GM19240 (cell line): Measurements from ENCODE around the gene LTBP1.
"Not testable (repeated sequence)": the region's sequence is repeated elsewhere in the genome, so short reads cannot be mapped to it uniquely, and the experiment has no call there.

Experiments used
- DNase-seq: peaks from one replicate; pipeline ENCODE4 v3.0.0; 2011; ENCODE audit warnings: low spot score; ENCODE audit not compliant: insufficient read length

Gene LTBP1

DNA sequence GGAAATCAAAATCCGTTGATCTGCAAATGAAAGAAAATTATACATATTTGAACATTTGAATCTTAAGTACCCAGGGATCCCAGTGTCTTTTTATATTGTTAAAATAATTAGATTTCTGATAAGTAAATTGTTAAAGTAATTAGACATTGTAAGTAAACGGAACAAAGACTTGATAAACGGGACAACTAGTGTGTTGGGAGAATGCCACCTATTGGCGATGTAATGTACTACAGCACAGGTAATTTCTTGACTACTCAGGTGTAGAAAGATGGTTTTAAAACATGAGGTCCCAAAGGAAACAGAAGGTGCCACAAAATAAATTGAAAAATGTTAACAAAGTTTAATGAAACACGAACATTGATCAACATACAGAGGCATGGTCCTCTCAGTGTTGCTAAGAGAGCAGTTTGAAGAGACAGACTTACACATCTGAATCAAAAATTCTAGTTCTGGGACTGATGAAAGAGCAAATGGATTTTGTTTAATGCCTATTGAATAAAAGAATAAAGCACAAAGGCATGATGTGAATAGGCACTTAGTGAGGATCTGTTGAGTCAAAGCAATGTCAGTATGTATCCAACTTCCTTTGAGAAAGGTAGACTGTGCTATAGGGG, 426.3 kb downstream of the LTBP1 start:
- DNase-seq: no peak

DNA sequence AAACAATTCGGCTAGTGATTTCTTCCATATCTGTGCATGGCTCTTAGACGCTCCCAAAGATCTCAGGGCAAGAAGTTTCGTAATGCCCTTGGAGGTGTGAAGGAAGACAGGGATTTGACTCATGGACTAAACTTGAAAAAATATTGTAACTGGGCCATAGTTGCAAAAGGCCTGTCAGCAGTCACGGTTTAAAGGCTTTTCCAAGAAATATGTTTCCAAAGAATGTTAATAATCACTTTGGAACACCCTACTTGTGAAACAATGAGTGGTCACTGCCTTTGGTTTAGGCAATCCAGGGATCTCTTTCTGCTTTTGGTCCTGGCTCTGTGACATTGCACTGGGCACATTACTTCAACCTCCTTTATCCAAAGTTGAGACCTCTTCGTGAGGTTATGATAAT, 427.2 kb downstream of the LTBP1 start:
- no peak for DNase-seq

DNA sequence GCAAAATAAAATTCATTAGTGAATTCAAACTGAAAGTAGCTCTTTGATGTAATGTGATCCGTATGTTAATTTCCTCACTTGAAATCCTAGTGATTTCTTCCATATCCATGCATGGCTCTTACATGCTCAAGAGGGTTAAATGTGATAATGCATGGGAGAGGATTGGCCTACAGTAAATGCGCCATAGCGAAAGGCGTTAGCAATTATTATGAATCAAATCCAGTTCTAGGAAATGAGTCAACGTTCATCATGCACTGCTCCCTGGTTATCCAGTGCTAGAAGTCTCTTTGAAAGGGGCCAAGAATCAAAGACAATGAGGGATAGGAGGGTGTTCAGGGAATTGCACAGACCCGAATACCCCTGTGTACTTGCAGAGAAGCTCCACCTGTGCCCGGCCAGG, 428.3 kb downstream of the LTBP1 start:
- DNase-seq: no peak

DNA sequence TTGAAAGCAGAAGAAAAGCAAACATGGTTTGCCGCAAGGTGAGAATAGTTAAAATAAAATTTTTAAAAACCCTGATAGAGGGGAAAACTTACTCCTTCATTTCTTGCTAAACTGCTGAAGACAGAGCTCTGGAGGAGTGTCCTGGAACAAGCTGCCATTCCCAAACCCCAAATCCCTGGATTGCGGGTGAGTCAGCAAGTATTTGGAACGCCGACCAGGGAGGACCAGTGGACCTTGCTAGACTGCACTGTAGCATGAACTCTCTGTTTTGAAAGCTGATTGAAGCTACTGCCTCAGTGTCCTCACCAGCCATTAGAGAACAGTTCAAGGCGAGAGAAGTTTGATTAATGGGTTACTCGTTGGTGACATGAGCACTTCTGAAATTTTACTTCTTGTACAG, 430.3 kb downstream of the LTBP1 start:
- no peak for DNase-seq

DNA sequence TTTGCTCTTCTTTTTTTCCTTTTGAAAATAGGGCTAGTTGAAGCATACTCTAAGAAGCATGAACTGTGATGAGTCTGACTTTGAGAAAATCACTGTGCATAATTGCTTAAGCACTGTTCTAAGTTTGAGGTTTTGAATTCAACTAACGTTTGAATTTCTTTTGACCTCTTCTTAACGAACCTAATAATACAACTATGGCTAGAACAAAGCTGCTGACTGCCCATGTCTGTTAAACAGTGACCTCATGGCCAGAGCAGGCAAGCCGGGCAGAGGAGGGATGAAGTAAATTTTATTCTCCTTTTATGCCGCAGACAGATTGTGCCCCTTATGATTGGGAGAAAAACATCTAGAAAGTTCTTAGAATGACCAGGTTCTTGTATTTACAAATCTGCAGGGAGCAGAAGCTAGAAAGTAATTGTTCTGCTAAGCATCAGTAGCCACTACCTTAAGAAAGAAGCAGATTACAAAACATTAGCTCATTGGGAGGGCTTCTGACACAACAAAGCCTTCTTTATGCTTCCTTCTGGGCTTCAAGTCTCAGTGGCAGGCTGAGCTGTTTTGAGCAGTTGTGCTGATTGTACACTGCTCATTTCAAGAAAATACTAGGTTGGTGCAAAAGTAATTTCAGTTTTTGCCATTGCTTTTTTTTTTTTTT, 431.9 kb downstream of the LTBP1 start:
- no peak for DNase-seq

DNA sequence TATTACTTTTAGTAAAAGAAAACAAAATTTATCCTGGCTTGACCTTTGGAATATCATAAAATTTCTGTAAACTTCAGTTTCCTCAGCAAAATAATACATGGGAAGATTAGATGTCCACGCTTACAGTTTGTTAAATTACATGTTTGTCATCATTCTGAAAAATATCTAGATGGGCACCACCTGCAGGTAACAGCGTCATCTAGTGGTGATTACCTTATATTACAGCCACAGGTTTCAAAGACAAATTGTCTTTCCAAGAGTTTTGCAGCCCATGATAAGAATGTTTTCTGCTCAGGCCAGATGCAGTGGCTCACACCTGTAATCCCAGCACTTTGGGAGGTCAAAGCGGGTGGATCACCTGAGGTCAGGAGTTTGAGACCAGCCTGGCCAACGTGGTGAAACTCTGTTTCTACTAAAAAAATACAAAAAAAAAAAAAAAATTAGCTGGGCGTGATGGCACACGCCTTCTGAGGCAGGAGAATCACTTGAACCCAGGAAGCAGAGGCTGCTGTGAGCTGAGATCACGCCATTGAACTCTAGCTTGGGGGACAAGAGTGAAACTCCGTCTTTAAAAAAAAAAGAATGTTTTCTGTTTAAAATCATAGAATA, 433.4 kb downstream of the LTBP1 start:
- DNase-seq: no peak

DNA sequence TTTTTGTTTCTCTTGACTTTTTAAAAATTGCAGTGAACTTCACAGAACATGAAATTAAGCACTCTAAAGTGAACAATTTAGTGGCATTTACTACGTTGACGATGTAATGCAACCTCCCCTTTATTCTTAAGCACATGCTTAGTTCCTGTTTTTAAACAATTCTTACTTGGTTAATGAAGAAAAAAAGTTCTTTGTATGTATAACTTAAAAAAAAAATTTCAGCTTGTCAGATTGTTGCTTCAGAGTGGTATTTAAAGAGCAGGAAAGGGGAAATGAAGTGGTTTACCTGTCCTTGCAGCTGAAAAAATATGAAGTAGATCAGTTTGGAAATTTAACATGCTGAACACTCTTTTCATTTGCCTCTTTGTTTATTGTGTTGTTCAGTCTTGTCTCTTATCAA, 434.0 kb downstream of the LTBP1 start:
- DNase-seq: no peak

DNA sequence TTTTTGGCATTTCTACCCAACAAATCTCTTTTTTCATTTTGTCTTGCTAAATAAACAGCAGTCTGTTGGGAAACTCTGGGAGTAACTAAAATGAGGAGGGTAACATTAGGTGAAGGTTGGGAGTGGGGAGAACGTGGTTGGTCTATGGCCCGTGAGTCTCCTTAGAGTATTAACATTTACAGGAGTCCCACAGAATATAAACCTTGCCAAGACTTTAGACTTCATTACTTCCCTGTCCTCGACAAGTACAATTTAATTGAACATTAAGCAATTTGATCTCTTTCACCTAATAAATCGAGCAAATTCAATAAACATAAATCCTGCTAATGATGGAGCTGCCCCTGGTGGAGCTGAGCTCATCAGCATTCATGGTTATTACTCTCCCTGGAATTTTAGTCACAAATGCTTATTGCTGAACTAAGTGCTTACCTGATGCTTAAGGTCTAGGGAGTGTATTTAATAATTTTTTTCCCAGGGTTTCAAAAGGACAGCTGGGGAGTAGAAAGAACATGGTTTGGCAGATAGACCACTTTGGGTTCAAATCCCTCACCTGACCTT, 434.6 kb downstream of the LTBP1 start:
- no peak for DNase-seq

DNA sequence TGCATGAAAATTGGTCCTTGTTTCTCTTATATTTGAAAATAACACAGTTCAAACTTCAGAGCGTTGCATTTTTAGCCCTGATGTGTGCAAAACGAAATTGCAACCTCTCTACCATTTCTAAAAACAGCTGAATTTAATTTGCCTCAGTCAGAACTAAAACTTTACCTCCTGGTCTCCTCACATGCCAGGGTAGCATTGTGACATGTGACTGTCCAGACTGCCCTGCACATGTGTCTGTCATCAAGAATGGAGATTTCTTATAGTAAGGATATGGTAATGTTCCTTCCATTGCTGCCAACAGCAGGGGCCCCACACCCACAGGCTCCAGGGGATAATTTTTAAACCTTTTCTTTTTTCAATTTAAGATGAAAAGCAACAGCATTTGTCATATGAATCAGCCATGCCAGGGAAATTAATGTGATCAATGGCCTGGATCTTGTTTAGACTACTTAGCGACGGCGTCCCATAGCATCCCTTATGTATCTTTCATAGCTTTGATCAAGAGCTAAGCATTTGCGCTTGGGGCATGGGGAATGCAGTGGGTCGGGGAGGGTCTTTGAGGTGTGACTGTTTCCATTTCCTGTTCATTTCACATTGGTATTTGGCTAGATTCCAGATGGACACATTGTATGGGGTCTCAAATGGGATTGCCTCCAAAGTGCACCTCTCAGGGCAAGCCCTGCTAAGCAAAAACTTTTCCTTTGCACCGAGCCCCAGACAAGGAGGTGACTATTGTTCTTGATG, 437.3 kb downstream of the LTBP1 start:
- no peak for DNase-seq

DNA sequence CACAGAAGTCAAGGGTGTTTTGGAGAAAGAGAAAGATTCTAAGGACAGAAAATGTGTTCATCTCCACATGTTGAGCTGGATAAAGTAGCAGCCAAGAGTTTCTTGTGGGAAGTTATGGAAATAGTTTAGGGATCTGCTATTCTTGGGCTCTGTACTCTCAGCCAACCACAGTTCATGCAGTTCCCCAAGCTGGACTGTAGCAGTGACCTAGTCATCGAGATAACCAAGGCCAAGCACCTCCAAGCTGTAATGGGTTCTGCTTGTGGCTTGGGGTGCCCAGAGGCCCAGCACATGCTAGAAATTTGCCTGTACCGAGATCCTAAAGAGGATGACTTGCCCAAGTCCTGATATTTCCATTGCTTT, 437.8 kb downstream of the LTBP1 start:
- no peak for DNase-seq

DNA sequence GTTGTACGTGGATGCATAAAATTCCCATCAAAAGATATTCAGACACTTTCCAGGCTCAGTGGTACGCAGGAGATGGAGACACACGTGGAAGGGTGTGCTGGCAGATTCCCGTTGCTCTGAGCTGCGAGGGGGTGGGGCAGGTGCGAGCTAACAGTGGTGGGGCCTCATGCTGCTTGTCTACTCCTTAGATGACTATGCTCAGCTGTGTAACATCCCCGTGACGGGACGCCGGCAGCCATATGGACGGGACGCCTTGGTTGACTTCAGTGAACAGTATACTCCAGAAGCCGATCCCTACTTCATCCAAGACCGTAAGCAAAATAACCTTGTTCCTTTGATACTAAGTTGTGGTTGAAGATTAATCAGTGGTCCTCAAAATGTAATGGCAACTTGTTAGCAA, 442.2 kb downstream of the LTBP1 start:
- no peak for DNase-seq

DNA sequence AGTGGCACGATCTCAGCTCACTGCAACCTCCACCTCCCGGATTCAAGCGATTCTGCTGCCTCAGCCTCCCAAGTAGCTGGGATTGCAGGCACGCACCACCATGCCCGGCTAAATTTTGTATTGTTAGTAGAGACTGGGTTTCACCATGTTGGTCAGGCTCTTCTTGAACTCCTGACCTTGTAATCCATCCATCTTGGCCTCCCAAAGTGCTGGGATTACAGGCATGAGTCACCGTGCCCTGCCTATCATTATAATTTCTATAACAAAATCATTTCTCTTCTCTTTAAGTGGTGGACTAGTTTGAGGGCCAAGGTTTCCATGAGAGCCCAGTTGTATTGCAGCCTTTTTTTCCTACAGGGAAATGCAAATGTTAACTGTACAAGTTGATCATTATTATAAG, 442.9 kb downstream of the LTBP1 start:
- DNase-seq: not testable (repeated sequence)

DNA sequence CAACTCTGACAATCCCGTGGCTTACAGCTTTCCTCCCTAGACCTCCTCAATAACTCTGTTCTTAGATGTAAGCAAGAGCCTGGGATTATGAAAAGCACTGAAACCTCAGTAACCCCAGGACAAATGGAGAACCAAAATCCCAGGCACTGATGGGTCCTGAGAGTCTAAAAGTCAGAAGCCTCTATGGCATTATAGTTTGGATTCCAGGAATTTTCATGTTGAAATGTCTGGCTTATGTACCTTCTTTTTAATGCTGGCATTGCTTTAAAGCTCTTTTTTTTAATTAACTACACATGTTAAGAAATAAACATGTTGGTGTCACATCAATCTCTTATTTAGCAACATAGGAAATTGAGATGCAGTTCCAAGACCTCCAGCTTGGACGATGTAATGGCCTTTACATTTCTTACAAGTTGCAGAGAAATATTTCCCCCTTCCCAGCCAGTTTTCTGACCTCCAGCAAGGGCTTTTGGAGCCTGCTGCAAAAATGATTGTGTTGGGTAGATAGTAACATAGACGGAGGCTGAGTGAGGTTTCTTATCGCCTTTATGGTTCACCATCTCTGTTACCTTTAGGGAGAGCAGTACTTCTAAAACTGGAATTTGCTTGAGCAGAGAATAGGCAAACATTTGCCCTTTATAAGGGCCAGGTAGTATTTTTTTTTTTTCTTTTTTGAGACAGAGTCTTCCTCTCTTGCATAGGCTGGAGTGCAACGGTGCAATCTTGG, 444.9 kb downstream of the LTBP1 start:
- DNase-seq: no peak

DNA sequence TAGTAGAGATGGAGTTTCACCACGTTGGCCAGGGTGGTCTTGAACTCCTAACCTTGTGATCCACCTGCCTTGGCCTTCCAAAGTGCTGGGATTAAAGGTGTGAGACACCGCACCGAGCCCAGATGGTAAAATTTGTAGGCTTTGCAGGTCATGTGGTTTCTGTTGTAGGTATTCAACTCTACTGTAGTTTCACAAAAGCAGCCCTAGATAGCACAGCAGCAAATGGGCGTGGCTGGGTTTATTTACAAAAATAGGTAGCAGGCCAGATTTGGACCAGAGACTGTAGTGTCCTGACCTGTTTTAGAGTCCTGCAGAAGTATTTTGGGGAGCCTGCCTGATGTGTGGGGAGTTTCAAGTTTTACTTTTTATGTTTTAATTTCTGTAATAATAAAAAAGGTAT, 445.6 kb downstream of the LTBP1 start:
- no peak for DNase-seq

DNA sequence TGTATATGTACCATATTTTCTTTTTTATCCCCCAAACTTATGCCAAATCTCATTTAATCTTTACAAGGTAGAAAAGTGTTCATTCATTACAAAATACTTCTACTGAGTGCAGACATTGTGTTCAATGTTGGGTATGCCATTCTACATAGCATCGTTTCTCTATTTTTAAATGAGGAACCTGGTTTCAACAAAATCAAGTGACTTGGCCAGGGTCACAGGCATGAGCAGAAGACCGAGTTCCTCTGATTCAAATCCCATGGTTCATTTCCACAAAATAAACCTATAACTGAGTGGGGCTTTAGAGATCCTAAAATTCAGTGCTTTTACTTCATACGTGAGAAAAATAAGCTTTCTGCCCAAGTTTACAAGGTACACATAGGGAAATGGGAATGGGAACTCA, 448.3 kb downstream of the LTBP1 start:
- no peak for DNase-seq

DNA sequence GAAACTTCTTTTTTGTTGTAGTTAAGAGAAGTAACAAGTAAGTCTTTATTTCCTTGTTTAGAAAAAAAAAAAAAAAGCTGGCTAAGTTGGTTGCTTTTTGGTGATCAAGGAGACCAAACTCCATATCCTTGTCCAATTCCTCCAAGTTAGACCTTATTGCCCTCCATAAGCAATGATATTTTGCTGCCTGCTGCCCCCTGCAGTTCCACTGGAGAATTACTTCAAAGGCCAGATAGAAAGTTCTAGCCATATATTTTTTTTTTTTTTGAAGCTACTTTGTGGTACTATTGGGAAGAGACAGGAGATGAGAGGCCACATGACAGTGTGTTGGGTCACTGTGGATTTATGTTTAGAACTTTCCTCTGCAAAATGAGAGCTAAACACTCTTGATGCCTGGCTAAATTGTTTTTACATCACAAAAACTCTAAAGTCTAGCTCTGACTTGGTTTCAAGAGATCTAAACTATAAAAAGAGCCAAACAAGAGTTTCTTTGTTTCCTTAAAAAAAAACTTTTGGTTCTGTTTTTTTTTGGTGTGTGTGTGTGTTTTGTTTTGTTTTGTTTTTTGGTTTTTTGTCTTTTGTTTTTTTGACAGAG, 449.0 kb downstream of the LTBP1 start:
- peak; percentile 18 for DNase-seq

DNA sequence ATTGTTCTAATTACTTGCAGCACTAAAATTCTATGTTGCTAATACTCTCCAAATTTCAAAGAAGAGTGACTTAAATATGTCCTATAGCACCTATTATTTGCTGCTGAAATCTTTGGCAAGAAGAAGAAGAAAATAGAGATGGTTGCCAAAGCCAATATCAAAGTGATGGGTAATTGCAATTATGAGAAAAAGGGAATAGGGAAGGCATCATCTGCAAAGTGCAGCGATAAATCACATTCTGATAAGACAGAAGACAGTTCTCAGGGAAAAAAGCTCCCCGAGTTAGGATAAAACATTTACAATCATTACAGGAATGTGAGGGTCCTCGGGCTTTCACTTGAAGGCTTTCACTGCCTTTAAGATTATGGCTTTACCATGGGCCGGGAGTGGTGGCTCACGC, 457.6 kb downstream of the LTBP1 start:
- no peak for DNase-seq

DNA sequence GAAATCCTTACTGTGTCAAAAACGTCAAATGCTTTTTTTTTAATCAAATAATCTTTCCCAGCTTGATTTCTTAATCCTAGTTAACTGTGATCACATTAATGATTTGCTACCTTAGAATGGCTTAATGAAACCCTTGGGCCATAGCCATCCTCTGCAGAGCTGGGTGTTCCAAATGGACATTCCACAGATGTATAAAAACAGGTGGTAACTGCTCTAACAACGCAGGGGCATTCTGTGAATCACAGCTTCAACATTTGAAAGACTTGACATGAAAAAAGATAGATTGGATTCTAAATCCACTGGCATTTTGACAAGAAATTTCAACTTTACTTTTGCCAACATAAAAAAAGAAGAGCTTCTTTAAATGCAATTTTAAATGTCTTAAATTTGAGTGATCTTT, 459.9 kb downstream of the LTBP1 start:
- DNase-seq: no peak

DNA sequence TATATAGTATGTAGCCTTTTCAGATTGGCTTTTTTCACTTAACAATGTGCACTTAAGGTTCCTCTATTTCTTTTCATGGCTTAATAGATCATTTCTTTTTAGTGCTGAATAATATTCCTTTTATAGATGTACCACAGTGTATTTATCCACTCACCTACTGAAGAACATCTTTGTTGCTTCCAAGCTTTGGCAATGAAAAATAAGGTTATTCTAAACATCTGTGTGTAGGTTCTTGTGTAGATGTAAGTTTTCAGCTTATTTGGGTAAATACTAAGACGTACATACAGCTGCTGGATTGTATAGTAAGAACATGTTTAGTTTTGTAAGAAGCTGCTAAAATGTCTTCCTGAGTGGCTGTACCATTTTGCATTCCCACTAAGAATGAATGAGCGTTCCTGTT, 461.4 kb downstream of the LTBP1 start:
- no peak for DNase-seq

DNA sequence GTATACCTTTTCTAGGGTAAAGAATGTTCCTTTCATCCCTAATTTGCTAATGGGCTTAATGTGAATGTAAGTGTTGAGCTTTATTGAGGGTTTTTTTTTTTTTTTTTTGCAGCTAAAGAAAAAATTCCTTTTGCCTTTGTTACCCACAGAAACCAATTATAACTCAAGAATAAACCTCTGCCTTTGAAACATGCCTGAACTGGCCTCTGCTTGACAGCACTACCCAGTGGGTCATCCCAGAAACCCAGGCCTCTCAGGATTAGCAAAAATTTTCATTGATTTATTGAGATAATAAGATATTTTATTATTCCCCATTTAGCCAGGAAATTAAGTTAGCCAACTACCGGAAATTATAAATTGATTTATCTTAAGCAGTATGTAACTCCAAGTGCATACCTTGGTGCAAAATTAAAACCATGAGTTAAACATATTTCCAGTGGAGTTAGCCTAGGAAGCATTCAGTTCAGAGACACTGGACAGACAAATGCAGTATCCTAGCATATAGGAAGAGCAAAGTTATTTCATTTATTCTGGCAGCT, 462.7 kb downstream of the LTBP1 start:
- DNase-seq: no peak

DNA sequence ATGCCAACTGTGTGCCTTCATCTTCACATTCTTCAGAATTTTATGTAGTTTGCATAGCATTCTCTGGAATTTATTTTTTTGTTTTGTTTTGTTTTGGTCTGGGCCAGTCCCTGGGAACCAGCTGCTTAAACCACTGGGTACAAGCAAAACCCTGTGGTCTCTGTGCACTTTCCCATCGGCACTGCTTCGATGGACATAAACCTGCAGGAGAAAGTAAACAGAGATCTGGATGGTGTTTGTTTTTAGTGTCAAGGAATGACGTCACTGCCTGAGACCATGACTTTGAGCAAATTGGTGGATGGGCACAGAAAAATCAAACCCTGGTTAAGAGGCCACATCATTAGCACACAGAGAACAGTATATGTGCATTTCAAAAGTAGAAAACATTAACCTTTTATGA, 465.0 kb downstream of the LTBP1 start:
- no peak for DNase-seq
